ENCODE data around the gene TRAPPC14. TPM values are rescaled to one million over a fixed set of nuclear protein-coding genes. Genes with fewer than 3 reads are reported as not detected.
"Not testable (repeated sequence)": the region's sequence is repeated elsewhere in the genome, so short reads cannot be mapped to it uniquely, and the experiment has no call there.

The TRAPPC14 gene
- polyA plus RNA-seq, 3 donors = 16.9 to 26.3 (median 21.5) TPM

DNA sequence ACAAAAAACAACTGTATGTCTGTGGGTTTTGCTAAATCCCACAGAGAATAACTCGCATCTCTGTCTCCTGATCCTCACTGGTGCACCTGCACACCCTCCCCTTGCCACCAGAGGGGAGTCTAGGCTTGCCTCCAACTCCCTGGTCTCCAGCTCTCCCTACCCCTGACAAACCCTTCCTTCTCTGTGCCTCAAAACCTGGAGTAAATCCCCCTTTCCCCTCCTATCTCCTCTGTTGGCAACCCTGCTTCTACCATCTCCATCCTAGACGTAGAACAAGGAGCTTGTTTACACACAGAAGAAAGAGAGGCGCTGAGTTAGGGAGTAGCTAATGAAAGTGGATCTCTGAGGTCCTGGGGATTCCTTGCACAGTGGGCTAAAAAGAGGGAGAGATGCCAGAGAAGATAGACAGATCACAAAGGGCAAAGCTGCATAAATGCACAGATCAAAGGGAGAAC, 25.8 kb downstream of the TRAPPC14 start:
- peak in 1 of 11 donors; percentile 36 for DNase-seq (ENCODE audit: extremely low read depth in 1 of 11, low read depth in 9 of 11, low spot score in 4 of 11)

DNA sequence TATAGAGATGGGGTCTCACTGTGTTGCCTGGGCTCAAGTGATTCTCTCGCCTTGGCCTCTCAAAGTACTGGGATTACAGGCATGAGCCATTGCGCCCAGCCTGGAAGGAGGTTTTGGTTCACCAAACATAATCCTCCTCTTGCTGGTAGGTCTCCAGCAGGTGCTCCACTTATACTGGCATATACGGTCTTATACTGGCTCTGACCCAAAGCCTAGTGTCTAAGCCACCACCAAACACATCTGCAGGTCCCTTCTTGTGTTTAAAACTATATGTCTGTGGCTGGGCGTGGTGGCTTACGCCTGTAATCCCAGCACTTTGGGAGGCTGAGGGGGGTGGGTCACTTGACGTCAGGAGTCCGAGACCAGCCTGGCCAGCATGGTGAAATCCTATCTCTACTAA, 26.4 kb downstream of the TRAPPC14 start:
- no peak for DNase-seq (ENCODE audit: extremely low read depth in 1 of 11, low read depth in 9 of 11, low spot score in 4 of 11)

DNA sequence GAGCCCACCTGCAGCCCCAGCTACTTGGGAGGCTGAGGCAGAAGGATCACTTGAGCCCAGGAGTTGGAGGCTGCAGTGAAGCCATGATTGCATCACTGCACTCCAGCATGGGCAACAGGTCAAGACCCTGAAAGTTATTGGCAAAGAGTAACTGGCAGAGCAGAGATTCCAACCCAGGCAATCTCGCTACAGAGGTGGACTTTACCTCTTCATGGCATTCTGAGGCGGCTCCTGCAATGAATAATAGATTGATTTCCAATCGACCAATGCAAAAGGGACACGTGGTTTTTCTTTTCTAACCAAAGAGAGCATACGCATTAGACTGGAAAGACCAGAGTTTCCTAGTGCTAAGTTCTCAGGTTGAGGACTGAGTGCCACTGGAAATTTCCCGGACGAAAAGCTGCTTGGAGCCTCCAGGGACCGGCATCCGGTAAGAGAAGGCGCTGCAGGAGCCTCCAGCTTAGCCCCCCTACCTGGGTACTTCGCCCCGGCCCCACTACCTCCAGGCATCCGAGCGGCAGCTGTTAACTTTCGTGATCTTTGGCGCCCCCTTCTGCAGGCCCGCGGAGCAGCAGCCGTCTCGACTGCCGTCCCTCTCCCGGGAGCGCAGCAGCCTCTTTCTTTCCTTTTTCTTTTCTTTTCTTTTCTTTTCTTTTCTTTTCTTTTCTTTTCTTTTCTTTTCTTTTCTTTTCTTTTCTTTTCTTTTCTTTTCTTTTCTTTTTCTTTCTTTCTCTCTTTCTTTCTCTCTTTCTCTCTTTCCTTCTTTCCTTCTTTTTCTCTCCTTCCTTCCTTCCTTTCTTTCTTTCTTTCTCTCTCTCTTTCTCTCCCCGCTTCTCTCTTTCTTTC, 27.7 kb downstream of the TRAPPC14 start:
- peak in 5 of 11 donors; percentile 57 to 69 (median 66) for DNase-seq (ENCODE audit: extremely low read depth in 1 of 11, low read depth in 9 of 11, low spot score in 4 of 11)

DNA sequence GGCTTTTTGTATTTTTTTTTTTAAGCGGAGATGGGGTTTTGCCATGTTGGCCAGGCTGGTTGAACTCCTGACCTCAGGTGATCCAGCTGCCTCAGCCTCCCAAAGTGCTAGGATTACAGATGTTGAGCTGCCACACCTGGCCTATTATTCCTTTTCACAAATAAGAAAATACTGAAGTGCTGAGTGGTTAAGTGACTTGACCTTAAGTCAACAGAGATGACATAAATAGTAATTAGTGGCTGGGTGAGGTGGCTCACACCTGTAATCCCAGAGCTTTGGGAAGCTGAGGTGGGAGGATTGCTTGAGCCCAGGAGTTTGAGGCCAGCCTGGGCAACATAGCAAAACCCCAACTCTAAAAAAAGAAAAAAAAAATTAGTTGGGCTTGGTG, 28.3 kb downstream of the TRAPPC14 start:
- DNase-seq (ENCODE audit: extremely low read depth in 1 of 11, low read depth in 9 of 11, low spot score in 4 of 11) = not testable (repeated sequence)

DNA sequence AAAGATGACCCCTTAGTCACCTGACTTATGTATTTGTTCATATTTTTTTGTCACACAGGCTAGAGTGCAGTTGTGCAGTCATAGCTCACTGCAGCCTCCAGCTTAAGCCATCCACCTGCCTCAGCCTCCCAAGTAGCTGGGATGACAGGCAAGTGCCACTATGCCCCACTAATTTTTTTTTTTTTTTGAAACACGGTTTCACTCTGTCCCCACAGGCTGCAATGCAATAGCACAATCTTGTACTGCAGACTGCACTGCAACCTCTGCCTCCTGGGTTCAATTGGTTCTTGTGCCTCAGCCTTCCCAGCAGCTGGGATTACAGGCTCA, 29.9 kb downstream of the TRAPPC14 start:
- no peak for DNase-seq (ENCODE audit: extremely low read depth in 1 of 11, low read depth in 9 of 11, low spot score in 4 of 11)

DNA sequence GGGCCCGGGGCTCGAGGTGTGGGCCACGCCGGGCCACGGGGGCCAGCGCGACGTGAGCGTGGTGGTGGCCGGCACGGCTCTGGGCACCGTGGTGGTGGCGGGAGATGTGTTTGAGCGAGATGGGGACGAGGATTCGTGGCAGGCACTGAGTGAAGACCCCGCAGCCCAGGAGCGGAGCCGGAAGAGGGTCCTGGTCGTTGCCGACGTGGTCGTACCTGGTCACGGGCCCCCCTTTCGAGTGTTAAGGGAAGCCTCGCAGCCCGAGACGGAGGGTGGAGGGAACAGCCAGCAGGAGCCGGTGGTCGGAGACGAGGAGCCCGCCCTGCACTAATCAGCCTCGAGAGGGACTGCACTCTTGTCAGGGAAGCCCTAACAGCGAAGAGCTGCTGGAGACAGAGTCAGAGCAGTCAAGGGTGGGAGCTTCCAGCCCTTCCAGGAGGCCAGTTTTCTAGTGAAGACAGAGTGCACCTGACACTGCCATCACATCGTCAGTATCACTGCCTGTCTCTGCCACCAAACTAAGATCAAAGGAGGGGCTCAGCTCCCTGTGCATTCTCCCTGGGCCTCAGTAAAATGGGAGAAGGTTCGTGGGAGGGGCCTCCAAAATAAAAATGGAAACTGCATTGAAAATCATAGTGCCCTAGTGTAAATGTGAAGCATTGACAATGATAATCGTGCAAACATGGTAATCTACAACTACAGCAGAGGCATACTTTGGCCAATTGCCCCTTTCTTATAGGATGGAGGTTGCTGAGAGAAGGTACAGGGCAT, 30.5 kb downstream of the TRAPPC14 start:
- no peak for DNase-seq (ENCODE audit: extremely low read depth in 1 of 11, low read depth in 9 of 11, low spot score in 4 of 11)

DNA sequence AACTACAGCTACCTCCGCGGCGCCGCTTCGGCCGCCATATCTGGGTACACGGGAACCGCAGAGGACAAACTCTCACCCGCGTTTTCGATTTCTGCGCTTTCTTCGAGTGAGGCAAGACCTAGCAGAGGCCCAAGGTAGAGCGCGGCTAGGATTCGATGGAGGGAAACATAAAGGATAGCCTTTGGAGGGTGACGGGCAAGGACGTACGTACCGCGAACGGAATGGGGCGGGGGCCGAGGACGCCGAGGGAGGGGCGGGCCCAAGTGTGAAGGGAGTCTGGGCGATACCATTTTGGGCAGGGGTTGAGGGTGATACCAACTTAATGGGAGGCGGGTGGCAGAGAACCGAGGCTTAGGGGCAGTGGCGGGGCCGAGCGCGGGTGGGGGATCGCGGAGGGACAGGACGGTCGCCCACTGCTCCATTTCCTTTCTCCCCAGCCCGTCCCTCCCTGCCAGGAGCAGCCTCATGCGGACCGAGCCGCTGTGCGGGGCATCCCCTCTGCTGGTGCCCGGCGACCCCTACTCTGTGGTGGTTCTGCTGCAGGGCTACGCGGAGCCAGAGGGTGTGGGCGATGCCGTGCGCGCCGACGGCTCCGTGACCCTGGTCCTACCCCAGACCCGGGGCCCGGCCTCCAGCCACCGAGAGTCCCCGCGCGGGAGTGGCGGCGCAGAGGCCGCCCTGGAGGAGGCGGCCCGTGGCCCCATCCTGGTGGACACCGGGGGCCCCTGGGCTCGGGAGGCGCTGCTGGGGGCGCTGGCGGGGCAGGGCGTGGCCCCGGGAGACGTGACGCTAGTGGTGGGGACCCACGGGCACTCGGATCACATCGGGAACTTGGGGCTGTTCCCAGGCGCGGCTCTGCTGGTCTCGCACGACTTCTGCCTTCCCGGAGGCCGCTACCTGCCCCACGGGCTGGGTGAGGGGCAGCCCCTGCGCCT, 31.3 kb downstream of the TRAPPC14 start, which contains the start of gene MBLAC1:
MBLAC1 (plus strand) TSS at position 37 of the 935 bp plus-strand sequence; CDS start at position 466, 429 bp downstream.
- DNase-seq (ENCODE audit: extremely low read depth in 1 of 11, low read depth in 9 of 11, low spot score in 4 of 11) = peak; percentile 84 to 95 (median 92)

DNA sequence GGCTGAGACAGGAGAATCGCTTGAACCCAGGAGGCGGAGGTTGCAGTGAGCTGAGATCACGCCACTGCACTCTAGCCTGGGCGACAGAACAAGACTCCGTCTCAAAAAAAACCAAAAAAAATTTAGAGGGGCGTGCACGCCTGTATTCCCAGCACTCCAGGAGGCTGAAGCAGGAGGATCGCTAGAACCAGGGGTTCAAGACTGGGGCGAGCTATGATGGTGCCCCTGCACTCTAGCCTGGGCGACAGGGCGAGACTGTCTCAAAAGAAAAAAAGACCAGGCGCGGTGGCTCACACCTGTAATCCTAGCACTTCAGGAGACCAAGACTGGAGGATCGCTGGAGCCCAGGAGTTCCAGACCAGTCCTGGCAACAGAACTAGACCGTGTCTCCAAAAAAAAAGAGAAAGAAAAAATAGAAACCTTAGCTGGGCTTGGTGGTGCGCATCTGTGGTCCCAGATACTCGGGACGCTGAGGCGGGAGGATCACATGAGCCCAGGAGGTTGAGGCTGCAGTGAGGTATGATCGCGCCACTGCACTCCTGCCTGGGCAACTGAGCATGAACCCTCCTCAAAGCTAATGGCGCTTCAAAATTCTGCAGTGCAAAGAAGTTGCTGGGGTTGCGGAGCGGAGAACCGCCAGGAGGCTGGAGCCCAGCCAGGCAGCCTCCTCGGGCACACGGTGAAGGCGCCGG, 32.1 kb downstream of the TRAPPC14 start:
- peak in 1 of 11 donors; percentile 30 for DNase-seq (ENCODE audit: extremely low read depth in 1 of 11, low read depth in 9 of 11, low spot score in 4 of 11)

DNA sequence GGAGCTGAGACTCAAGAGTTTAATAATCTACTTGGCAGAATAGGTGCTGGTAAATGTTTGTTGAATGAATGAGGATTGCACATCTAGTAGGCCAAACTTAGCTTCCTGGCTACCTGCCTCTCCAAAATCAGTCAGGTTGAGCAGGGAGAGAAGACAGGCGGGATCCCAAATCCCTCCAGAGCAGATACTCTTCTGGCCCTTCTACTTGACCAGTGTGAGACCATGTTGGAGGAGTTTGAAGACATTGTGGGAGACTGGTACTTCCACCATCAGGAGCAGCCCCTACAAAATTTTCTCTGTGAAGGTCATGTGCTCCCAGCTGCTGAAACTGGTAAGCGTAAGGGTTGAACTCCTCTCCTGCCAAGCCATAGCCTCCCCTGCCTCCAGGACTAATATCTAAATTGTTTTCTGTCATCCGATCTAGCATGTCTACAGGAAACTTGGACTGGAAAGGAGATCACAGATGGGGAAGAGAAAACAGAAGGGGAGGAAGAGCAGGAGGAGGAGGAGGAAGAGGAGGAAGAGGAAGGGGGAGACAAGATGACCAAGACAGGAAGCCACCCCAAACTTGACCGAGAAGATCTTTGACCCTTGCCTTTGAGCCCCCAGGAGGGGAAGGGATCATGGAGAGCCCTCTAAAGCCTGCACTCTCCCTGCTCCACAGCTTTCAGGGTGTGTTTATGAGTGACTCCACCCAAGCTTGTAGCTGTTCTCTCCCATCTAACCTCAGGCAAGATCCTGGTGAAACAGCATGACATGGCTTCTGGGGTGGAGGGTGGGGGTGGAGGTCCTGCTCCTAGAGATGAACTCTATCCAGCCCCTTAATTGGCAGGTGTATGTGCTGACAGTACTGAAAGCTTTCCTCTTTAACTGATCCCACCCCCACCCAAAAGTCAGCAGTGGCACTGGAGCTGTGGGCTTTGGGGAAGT, 34.0 kb downstream of the TRAPPC14 start:
- DNase-seq (ENCODE audit: extremely low read depth in 1 of 11, low read depth in 9 of 11, low spot score in 4 of 11) = no peak

DNA sequence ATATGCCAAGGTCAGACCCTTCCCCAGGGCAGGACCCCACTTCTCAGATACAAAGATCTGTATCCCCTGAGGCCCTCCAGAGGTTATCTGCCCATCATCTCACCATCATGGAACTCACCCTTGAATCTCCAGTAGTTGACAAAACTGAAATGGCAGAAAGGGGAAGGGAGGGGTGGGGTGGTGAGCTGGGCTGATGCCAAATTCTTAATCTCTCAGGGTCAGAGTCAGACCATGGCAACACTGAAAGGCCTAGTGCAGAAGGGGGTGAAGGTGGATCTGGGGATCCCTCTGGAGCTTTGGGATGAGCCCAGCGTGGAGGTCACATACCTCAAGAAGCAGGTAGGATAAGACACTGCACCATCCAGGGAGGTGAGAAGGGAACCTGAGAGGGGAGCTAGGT, 36.0 kb downstream of the TRAPPC14 start:
- no peak for DNase-seq (ENCODE audit: extremely low read depth in 1 of 11, low read depth in 9 of 11, low spot score in 4 of 11)

DNA sequence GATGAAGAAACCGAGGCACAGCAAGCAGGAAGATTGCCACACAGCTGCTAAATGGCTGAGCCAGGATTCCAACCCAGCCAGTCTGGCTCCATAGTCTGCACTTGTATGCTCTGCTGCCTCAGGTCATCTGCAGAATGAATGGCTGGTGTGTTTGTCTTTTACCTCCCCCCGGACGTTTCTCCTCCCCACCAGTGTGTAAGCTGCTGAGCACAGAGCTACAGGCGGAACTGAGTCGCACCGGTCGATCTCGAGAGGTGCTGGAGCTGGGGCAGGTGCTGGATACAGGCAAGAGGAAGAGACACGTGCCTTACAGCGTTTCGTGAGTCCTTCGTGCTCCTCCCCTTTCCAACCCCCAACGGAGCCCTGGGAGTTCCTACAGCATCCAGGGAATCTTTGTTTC, 36.5 kb downstream of the TRAPPC14 start:
- no peak for DNase-seq (ENCODE audit: extremely low read depth in 1 of 11, low read depth in 9 of 11, low spot score in 4 of 11)

DNA sequence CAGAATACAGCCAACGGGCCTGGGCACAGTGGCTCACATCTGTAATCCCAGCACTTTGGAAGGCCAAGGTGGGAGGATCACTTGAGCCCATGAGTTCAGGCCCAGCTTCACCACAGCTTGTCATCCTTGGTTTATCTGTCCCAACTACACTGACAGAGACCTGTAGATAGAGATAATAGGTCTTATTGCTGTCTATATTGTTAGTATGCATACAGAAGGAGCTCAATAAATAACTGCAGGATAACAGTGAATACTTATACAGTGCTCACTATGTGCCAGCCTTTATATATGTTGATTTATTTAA, 37.8 kb downstream of the TRAPPC14 start:
- DNase-seq (ENCODE audit: extremely low read depth in 1 of 11, low read depth in 9 of 11, low spot score in 4 of 11) = no peak

DNA sequence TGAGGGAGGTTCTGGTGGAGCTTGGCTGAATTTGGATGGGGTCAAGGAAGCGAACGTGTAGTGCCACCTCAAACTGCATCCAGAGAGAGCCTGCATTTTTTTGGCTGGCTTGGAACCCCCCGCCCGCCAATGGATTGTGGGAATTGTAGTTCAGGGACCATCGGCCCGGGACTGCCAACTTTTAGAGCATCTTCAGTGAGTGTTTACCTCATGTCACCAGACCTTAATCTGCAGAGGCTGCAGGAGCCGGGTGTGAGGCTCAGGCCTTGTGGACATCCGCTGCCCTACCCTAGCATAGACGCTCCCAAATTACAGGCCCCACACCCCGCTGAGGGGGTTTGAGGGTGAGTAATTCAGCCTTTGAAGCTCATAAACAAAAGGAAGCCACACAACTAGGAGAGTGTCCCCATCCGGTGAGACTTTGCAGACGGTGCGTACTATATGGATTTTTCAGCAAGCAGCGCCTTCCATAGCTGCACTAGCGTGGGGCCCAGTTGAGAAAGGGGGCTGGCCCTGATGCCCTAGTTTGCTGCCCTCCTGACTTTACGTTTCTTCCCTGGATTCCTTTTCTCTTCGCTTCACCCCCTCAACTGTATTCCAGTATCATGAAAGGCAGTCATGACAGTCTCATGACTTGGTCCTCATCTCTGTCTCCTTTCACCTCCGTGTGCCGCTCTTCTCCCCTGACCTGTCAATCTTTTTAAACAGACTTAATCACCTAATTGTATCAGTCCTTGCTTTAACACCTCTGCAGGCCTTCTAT, 38.4 kb downstream of the TRAPPC14 start:
- peak in 5 of 11 donors; percentile 27 to 58 (median 42) for DNase-seq (ENCODE audit: extremely low read depth in 1 of 11, low read depth in 9 of 11, low spot score in 4 of 11)

DNA sequence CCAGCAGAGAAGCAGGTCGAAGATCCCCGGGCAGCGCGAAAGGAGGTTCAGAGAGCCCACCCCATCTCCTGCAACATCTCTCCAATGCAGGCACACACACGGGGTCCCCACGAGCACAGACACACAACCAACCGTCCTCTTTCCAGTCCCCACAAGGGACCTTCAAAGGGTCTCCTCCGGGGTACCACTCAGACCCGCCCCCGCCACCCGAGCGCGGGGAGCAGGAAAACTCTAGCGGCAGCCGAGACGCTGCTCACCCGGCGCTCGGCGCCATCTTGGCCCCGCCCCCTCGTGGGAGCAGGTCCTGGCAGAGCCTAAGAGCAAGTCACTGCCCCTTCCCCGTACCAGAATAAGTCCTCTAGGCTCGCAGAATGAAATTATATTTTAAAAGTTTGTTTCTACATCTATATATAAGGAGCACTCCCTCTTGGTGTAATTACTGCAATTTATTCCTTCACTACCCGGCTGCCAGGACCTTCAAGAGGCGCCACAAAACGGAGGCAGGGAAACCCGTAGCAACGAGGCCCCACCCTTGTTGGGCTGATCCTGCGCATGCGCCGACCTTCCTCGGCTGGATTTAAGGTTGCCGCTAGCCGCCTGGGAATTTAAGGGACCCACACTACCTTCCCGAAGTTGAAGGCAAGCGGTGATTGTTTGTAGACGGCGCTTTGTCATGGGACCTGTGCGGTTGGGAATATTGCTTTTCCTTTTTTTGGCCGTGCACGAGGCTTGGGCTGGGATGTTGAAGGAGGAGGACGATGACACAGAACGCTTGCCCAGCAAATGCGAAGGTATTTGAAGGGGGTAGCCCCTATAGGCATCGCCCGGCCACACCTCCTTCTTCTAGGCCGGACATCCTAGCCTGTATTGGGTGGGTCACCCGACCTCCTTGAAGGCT, 39.2 kb downstream of the TRAPPC14 start, which contains the start of the genes CNPY4 and TAF6:
CNPY4 (plus strand) TSS at position 563 of the 898 bp plus-strand sequence; CDS start at position 674, 111 bp downstream.
TAF6 (minus strand) TSS at position 287 of the 898 bp plus-strand sequence. CDS start 5,149 bp downstream, outside the sequence.
- DNase-seq (ENCODE audit: extremely low read depth in 1 of 11, low read depth in 9 of 11, low spot score in 4 of 11) = peak; percentile 86 to 96 (median 93)

DNA sequence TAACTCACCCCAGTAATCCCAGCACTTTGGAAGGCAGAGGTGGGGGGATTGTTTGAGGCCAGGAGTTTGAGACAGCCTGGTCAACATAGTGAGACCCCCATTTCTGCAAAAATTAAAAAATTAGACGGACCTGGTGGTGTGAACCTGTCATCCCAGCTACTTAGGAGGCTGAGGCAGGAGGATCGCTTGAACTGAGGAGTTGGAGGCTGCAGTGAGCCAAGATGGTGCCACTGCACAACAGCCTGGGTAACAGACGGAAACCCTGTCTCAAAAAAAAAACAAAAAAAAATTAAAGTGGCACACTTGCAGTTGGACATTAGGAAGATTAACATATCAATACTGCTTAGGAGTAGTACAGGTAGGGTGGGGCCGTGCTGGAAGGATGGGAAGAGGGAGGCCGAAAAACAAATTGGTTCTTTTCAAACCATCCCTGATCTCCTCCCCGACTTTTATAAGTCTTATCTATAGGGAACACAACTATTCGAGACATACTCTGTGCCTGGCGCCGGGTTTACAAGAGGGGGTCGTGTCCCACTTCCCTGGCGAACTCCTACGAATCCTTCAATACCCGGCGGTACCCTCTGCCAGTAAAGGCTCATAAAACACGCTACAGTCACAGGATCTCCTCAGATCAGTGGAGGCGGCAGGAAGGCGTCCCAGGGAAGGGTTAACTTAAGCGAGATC, 40.0 kb downstream of the TRAPPC14 start:
- DNase-seq (ENCODE audit: extremely low read depth in 1 of 11, low read depth in 9 of 11, low spot score in 4 of 11) = no peak

Measured in renal cortex interstitium (tissue), 11 donors.